Stimulated activated CD8-positive, alpha-beta memory T cell treated with anti-CD3 and anti-CD28 coated beads, Interleukin-7, amount 100 ng/mL, for 1 hour (primary cell): ENCODE measurements around the gene RBM47.
"Not testable (repeated sequence)": the region's sequence is repeated elsewhere in the genome, so short reads cannot be mapped to it uniquely, and the experiment has no call there.

ENCODE experiments used
- DNase-seq, 2 donors: peaks; one replicate each; pipeline ENCODE4 v3.0.0-alpha.2; 2020; ENCODE audit warnings: low read depth in 2 of 2

The RBM47 gene

DNA sequence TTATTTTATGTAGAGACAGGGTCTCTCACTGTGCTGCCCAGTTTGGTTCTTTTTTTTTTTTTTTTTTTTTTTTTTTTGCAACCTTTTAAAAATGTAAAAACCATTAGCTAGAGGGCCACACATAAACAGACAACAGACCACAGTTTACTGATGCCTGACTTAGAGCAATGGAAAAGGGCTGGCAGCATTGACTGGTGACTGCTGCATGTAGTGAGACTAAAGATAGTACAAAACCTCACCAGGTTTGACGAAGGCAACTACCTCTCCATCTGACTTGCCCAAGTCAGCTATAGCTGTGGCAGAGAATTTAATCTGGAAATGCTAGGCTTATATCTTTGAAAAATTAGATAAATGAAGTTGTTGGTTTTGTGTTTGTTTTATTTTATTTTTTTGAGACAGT lies 102.9 kb downstream of the RBM47 start:
- no peak for DNase-seq

GRCh38 chr4:40525752-40526598 lies 103.7 kb downstream of the RBM47 start:
- no peak for DNase-seq

DNA sequence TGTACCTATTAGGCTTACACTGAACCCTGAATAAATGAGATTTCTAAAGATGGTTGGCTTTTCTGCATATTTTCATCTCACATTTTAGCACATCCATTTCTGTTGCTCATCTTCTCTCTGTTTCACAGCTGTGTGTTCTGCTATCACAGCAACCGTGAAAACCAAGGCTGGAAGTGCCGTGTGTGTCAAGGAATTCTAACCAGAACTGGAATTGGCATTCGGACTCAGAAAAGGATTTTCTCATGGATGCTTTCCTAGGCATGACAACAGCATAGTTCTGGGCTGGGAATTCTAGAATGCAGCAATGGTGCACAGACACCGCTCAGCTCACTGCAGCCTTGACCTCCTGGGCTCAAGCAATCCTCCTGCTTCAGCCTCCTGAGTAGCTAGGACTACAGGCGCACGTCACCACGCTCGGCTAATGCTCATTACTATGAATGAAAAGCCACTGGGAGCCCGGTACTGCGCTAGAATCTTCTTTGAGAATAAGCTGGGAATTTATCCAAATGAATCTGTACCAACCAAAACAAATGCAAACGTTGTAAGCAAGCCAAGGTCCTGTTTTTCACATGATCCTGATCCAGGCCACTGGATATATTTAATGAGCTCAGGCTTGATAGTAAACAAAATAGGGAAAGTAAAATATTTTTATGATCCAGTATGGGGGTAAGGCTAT lies 105.2 kb downstream of the RBM47 start:
- no peak for DNase-seq

DNA sequence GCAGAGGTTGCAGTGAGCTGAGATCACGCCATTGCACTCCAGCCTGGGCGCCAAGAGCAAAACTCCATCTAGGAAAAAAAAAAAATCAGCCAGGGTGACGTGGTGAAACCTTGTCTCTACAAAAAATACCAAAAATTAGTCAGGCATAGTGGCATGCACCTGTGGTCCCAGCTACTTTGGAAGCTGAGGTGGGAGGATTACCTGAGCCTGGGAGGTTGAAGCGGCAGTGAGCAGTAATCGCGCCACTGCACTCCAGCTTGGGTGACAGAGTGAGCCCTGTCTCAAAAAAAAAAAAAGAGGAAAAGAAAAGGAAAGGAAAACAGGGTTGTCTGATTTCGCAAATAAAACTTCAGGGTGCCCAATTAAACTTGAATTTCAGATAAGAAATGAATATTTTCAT lies 106.1 kb downstream of the RBM47 start:
- DNase-seq = no peak

DNA sequence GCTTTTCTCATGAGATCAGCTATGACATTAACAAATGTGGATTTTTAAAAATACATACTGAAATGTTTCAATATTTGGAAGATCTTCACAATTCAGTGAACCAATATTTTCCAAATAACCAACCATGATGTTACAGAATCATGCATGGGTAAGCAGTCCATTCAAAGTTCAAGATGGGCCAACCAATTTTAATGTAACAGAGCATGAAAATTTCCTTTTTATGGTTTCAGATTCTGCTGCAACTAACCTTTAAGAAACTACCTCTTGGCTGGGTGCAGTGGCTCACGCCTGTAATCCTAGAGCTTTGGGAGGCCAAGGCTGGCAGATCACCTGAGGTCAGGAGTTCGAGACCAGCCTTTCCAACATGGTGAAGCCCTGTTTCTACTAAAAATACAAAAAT lies 107.7 kb downstream of the RBM47 start:
- no peak for DNase-seq

GRCh38 chr4:40520533-40520932 lies 109.1 kb downstream of the RBM47 start:
- DNase-seq = no peak

DNA sequence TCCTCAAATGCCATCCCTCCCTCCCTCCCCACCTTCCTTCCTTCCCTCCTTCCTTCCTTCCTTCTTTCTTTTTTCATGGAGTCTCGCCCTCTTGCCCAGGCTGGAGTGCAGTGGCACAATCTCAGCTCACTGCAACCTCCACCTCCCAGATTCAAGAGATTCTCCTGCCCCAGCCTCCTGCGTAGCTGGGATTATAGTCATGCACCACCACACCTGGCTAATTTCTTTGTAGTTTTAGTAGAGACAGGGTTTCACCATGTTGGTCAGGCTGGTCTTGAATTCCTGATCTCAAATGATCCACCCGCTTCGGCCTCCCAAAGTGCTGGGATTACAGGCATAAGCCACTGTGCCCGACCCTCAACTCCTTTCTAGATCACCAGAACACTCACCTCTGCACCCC lies 112.6 kb downstream of the RBM47 start:
- not testable (repeated sequence) for DNase-seq

DNA sequence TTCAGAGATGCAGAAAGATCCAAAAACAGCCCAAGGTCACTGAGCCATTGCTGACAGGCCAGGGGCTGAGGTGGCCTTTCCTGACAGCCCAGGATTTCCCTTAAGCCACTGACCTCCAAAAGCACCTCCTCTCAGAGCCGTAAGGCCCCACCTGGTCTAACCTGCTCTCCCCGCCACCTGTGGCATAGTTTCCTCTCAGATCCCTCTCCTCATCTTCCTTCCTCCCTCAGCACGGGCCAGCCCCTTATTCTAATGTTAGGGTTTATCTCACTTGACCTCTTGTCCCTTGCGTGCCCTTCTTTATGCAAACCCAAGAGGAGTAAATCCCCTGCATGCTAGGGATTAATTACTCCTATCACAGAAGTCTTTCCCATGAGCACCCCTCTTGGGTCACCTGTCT lies 113.0 kb downstream of the RBM47 start:
- DNase-seq = no peak

GRCh38 chr4:40515398-40516293 lies 114.0 kb downstream of the RBM47 start:
- no peak for DNase-seq

DNA sequence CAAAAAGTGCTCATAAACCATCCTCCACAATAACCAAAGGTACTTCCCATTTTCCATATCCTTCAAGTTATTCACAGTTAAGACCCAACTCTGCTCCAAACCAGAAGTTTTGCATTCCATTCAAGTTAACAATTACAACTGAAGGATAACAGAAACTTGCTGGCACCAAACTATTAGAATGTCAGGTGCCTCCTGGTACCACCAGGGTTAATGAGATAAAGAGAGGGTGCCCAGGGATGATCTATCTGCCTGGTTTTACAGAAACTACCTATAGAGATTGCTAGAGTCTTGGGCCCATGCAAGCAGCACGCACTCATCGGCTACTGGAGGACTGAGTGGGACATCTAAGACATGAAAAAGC lies 114.6 kb downstream of the RBM47 start:
- DNase-seq = no peak

DNA sequence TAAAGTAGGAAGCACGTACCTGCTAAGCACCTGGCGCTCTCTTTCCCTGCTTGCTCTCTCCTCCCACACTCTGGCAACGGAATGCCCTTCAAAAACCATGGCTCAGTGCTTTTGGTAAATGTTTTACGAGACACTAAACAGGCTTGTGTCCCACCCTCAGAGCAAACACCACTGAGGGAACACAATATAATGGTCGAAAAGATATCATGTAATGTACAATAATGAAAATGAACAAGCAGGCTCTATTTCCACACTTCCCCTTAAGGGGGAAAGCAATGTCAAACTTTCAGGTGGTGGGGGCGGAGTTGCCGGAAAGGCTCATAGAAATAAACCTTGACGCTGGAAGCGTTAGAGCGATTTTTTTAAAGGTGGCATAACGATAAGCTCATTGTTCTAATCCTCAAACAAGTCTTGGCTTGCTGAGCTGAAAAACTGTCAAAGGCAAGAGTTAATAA lies 115.1 kb downstream of the RBM47 start:
- no peak for DNase-seq

- no peak for DNase-seq
Observed at GRCh38 chr4:40511036-40511614, 118.5 kb downstream of the RBM47 start.

GRCh38 chr4:40507977-40508376 lies 121.7 kb downstream of the RBM47 start:
- DNase-seq = no peak

DNA sequence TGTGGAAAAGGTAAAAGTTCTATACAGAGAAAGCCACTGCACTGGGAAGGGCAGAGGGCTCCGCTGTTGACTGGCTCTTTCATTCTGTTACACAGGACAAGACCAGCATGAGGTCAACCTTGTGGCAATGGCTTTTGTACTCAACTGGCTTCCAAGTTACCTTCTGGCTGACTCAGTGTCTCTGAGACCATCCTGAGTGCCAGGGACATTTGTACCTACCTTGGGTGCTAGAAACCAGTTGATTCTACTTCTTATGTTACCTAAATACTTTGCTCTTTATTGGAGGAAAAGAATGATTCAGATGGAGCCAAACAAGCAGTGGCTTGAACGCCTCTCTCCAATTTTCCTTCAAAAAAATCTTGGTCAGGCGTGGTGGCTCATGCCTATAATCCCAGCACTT lies 123.2 kb downstream of the RBM47 start:
- DNase-seq = no peak

GRCh38 chr4:40506066-40506465 lies 123.6 kb downstream of the RBM47 start:
- DNase-seq = no peak

- DNase-seq = no peak
Observed at GRCh38 chr4:40502934-40503333, 126.7 kb downstream of the RBM47 start.

DNA sequence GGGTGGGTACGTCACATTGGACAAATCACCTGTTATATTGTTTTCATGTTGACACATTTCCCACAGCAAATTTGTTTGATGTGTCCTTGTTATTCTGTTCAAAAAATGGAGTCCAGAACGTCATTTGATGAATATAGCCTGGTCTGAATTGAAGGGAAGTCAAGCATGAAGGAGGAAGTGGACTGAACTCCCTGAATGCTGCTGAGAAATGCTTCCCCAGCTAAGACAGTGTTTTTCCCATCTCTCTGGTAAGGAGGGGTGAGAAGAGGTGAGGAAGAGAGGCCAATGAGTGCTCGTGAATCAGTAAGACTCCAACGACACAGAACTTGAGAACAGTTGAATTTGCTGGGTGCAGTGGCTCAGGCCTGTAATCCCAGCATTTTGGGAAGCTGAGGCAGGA lies 127.4 kb downstream of the RBM47 start:
- no peak for DNase-seq

DNA sequence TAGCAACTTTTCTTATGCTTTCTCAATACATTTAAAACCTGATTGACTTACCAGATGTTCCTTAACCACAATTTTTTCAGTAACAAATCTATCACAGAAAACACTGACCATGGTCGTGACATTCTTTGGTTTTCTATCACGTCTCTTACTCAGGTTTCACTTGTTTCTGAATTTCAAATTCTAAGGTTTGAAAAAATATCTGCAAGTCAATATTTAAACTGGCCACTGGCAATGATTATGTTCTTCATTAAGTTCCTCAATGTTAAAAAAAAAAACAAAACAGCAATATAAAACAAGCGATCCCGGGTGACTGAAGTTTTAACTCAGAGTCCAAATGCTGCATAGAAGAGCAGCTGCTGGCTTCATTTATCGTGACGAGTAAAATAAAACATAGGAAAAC lies 128.9 kb downstream of the RBM47 start:
- DNase-seq = no peak

GRCh38 chr4:40493160-40493559 lies 136.5 kb downstream of the RBM47 start:
- DNase-seq = no peak

GRCh38 chr4:40492691-40493090 lies 137.0 kb downstream of the RBM47 start:
- DNase-seq = no peak

DNA sequence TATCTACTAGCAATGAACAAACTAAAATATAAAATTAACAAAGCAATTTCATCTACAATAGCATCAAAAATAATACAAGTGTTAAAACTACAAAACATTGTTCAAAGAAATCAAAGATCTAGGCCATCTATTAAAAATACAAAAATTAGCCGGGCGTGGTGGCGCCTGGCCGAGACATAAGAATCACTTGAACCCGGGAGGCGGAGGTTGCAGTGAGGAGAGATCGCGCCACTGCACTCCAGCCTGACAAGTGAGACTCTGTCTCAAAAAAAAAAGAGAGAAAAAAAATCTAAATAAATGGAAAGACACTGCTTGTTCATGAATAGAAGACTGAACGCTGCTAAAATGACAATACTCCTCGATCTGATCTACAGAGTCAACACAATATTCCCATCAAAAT lies 139.2 kb downstream of the RBM47 start:
- DNase-seq = no peak

- no peak for DNase-seq
Observed at GRCh38 chr4:40489961-40490360, 139.7 kb downstream of the RBM47 start.
